ENCODE data around the gene HBA2.

- TF ChIP-seq CTCF (conservative IDR thresholded peaks at IDR 0.05; ENCODE audit: low read depth, low read length) (no peak), POLR2A (IDR thresholded peaks at IDR 0.05; ENCODE audit: low read depth, low read length) (no peak), MXI1 (IDR thresholded peaks at IDR 0.05; ENCODE audit: borderline replicate concordance, low read depth, low read length) (no peak), RCOR1 (IDR thresholded peaks at IDR 0.05; ENCODE audit: insufficient replicate concordance, low read length) (no peak)
These were observed 2.6 kb downstream of the HBA2 start for GRCh38 chr16:175011-175949.
